Motor neuron (in vitro differentiated cells): ENCODE measurements around the gene TCIRG1. TPM values are rescaled to one million over a fixed set of nuclear protein-coding genes. Genes with fewer than 3 reads are reported as not detected.

Experiments used
- ATAC-seq, 8 experiments: fragments of 200-7000 bp; cut with Tn5 transposase; replicated peaks in 6 of 8; 2 replicates each; pipeline ENCODE4 v1.8.0; 2021; ENCODE audit warnings: mild to moderate bottlenecking in 8 of 8, moderate library complexity in 8 of 8
- H3K27ac ChIP-seq, 2 donors: fragments of 250-450 bp; sonication (Bioruptor Pico); 2 replicates each; pipeline ENCODE4 v1.9.0; 2021; ENCODE audit warnings: antibody characterized with exemption in 2 of 2, mild to moderate bottlenecking in 2 of 2, moderate library complexity in 1 of 2
- H3K4me1 ChIP-seq, 2 donors: fragments of 250-450 bp; sonication (Bioruptor Pico); replicated peaks in 1 of 2; 2 replicates each; pipeline ENCODE4 v1.6.1; 2021; ENCODE audit warnings: antibody characterized with exemption in 2 of 2, mild to moderate bottlenecking in 2 of 2, moderate library complexity in 1 of 2
- H3K4me3 ChIP-seq, 5 donors: fragments of 250-450 bp; sonication (Bioruptor Pico); 2 replicates each; pipeline ENCODE4 v1.9.0; 2021; ENCODE audit warnings: antibody characterized with exemption in 5 of 5, mild to moderate bottlenecking in 5 of 5, moderate library complexity in 4 of 5
- WGBS, 10 experiments: fragments of 450-650 bp; shearing (Covaris generic); methylation state at CpG; one replicate each; pipeline ENCODE4 v1.0.0; 2022; 5-methylcytosine and 5-hydroxymethylcytosine counted together
- in situ Hi-C, 9 experiments: fragments of 400-800 bp; cut with MboI; loops; one replicate each; pipeline ENCODE4 v1.15.0; 2021; ENCODE audit warnings: low sequenced_read_pairs in 9 of 9, low pct_unique_long_range_greater_than_20kb in 2 of 9; ENCODE audit not compliant: unreplicated experiment in 9 of 9
- total RNA-seq, 8 experiments: library from RNA; unstranded; fragments of 300-600 nt; gene quantifications; 2 replicates each; pipeline versions ENCODE4 v1.2.3 to v1.2.4, GENCODE V29; 2022

The TCIRG1 gene
- total RNA-seq, 8 experiments from 2014 or later: 1.2 to 56.5 (median 4.4) TPM

GRCh38 chr11:68048681-68049508, 10.1 kb downstream of the TCIRG1 start:
- Histone ChIP-seq H3K4me1 (peaks cover 21 to 28% of the 10 kb centered on the region in 2 donors), H3K27ac (no peak overlapping the region), H3K4me3 (no peak overlapping the region)
- in situ Hi-C loops: no loop called here
- 100% methylated on average over 2 to 3 of the region's 35 CpGs; no CpG with 5 or more reads in 7 of the 10 experiments for WGBS, 10 experiments
- no peak for ATAC-seq

- in situ Hi-C loops: no loop called here
- peak in 1 of 8 experiments; percentile 4 for ATAC-seq
- 60 to 100% (median 93%) methylated on average over 1 to 4 of the region's 40 CpGs; no CpG with 5 or more reads in 6 of the 10 experiments for whole genome bisulfite sequencing, 10 experiments
- H3K4me1 ChIP-seq: peaks cover 22 to 24% of the 10 kb centered on the region in 2 donors
- no peak overlapping the region for H3K27ac ChIP-seq
- H3K4me3 ChIP-seq: no peak overlapping the region
Measured at GRCh38 chr11:68049509-68050370, 10.9 kb downstream of the TCIRG1 start.

GRCh38 chr11:68050371-68050841, 11.6 kb downstream of the TCIRG1 start:
- WGBS, 10 experiments: 79 to 100% (median 86%) methylated on average over 1 to 2 of the region's 18 CpGs; no CpG with 5 or more reads in 6 of the 10 experiments
- no peak for ATAC-seq
- in situ Hi-C loops: no loop called here

GRCh38 chr11:68051191-68052136, 12.6 kb downstream of the TCIRG1 start:
- Histone ChIP-seq H3K4me1 (peaks cover 22 to 24% of the 10 kb centered on the region in 2 donors), H3K27ac (peak overlapping the region in 1 of 2 donors; percentile 68), H3K4me3 (no peak overlapping the region)
- WGBS, 10 experiments: 65 to 100% (median 83%) methylated on average over 1 to 6 of the region's 14 CpGs; no CpG with 5 or more reads in 3 of the 10 experiments
- ATAC-seq: peak in 3 of 8 experiments; percentile 9 to 49 (median 41)
- in situ Hi-C loops: no loop called here

More at GRCh38 chr11:68050371-68050841, 11.6 kb downstream of the TCIRG1 start:
- no peak overlapping the region for H3K27ac ChIP-seq
- no peak overlapping the region for H3K4me3 ChIP-seq
- H3K4me1 ChIP-seq: peaks cover 22 to 24% of the 10 kb centered on the region in 2 donors

- Histone ChIP-seq H3K4me1 (peaks cover 22 to 24% of the 10 kb centered on the region in 2 donors), H3K27ac (peak overlapping the region; percentile 68 to 70), H3K4me3 (no peak overlapping the region)
- no peak for ATAC-seq
- in situ Hi-C loops: no loop called here
- WGBS, 10 experiments: 76 to 100% (median 90%) methylated on average over 1 to 5 of the region's 15 CpGs; no CpG with 5 or more reads in 1 of the 10 experiments
Measured at GRCh38 chr11:68052137-68052873, 13.5 kb downstream of the TCIRG1 start.

GRCh38 chr11:68053117-68053516, 14.3 kb downstream of the TCIRG1 start:
- Histone ChIP-seq H3K27ac (peak overlapping the region; percentile 68 to 70), H3K4me3 (no peak overlapping the region), H3K4me1 (peaks cover 22 to 24% of the 10 kb centered on the region in 2 donors)
- in situ Hi-C loops: no loop called here
- peak in 7 of 8 experiments; percentile 12 to 95 (median 93) for ATAC-seq
- WGBS, 10 experiments: 0 to 87% (median 70%) methylated on average over 1 to 3 of the region's 9 CpGs; no CpG with 5 or more reads in 5 of the 10 experiments

- peak overlapping the region; percentile 68 to 70 for H3K27ac ChIP-seq
Measured at GRCh38 chr11:68053981-68054812, 15.4 kb downstream of the TCIRG1 start.

GRCh38 chr11:68056317-68057285, 17.8 kb downstream of the TCIRG1 start:
- peaks cover 20 to 22% of the 10 kb centered on the region in 2 donors for H3K4me1 ChIP-seq
- no peak for ATAC-seq
- in situ Hi-C loops: no loop called here
- 89 to 100% (median 96%) methylated on average over 1 to 8 of the region's 12 CpGs; no CpG with 5 or more reads in 2 of the 10 experiments for WGBS, 10 experiments
- no peak overlapping the region for H3K4me3 ChIP-seq
- no peak overlapping the region for H3K27ac ChIP-seq

More at GRCh38 chr11:68053981-68054812, 15.4 kb downstream of the TCIRG1 start:
- no peak overlapping the region for H3K4me3 ChIP-seq
- 33 to 100% (median 86%) methylated on average over 1 to 4 of the region's 11 CpGs; no CpG with 5 or more reads in 3 of the 10 experiments for WGBS, 10 experiments
- no peak for ATAC-seq
- in situ Hi-C loops: no loop called here
- H3K4me1 ChIP-seq: peaks cover 22 to 24% of the 10 kb centered on the region in 2 donors

GRCh38 chr11:68057807-68058206, 19.0 kb downstream of the TCIRG1 start:
- 83 to 100% (median 96%) methylated on average over 1 to 4 of the region's 4 CpGs for WGBS, 10 experiments
- ATAC-seq: no peak
- no peak overlapping the region for H3K27ac ChIP-seq
- in situ Hi-C loops: no loop called here
- H3K4me1 ChIP-seq: peaks cover 11 to 15% of the 10 kb centered on the region in 2 donors
- no peak overlapping the region for H3K4me3 ChIP-seq

GRCh38 chr11:68061508-68061907, 22.7 kb downstream of the TCIRG1 start:
- Histone ChIP-seq H3K27ac (no peak overlapping the region), H3K4me1 (no peaks in the 10 kb centered on the region), H3K4me3 (no peak overlapping the region)
- in situ Hi-C loops: no loop called here
- no peak for ATAC-seq
- 80 to 100% (median 94%) methylated on average over 1 to 5 of the region's 7 CpGs; no CpG with 5 or more reads in 3 of the 10 experiments for WGBS, 10 experiments
